Fibroblast of lung (primary cell): ENCODE measurements around the gene PDE6A. TPM values are rescaled to one million over a fixed set of nuclear protein-coding genes. Genes with fewer than 3 reads are reported as not detected.

Source experiments
- DNase-seq, 2 donors: peaks; one replicate each; pipeline versions ENCODE4 v3.0.0 to v3.0.0-alpha.2; 2010; ENCODE audit warnings: low read depth in 2 of 2
- H2AFZ ChIP-seq: 2 replicates; pipeline ENCODE4 v1.5.1; 2012; ENCODE audit warnings: low read length, control low read depth, inconsistent platforms
- H3K27ac ChIP-seq: 2 replicates; pipeline ENCODE4 v1.5.1; 2011; ENCODE audit warnings: low read length, control low read depth; ENCODE audit not compliant: insufficient read depth
- H3K27me3 ChIP-seq: 2 replicates; pipeline ENCODE4 v1.5.1; 2011; ENCODE audit warnings: mild to moderate bottlenecking, low read length; ENCODE audit not compliant: control insufficient read depth, insufficient read depth
- H3K36me3 ChIP-seq: 2 replicates; pipeline ENCODE4 v1.5.1; 2011; ENCODE audit warnings: low read length; ENCODE audit not compliant: control insufficient read depth, insufficient read depth
- H3K4me1 ChIP-seq: 2 replicates; pipeline ENCODE4 v1.5.1; 2011; ENCODE audit warnings: low read length; ENCODE audit not compliant: control insufficient read depth, insufficient read depth; ENCODE audit errors: extremely low read depth
- H3K4me2 ChIP-seq: 2 replicates; pipeline ENCODE4 v1.5.1; 2011; ENCODE audit warnings: low read length, control low read depth; ENCODE audit not compliant: insufficient read depth; ENCODE audit errors: extremely low read depth
- H3K4me3 ChIP-seq, 4 experiments: fragments of 200-600 bp in 1 of 4; sonication (generic) in 1 of 4; replicated peaks in 1 of 4; 2 replicates each; pipeline ENCODE4 v1.5.1; 2011 to 2016; ENCODE audit warnings: low read length in 4 of 4, low read depth in 3 of 4, mild to moderate bottlenecking in 3 of 4, control low read depth in 2 of 4, inconsistent platforms in 1 of 4, mixed read lengths in 1 of 4; ENCODE audit not compliant: insufficient read depth in 1 of 4; ENCODE audit errors: control extremely low read depth in 1 of 4
- H3K79me2 ChIP-seq: 2 replicates; pipeline ENCODE4 v1.5.1; 2012; ENCODE audit warnings: mild to moderate bottlenecking, low read length, inconsistent platforms; ENCODE audit not compliant: control insufficient read depth, insufficient read depth
- H3K9ac ChIP-seq: 2 replicates; pipeline ENCODE4 v1.5.1; 2011; ENCODE audit warnings: mild to moderate bottlenecking, low read length, control low read depth; ENCODE audit not compliant: insufficient read depth
- H3K9me3 ChIP-seq: 2 replicates; pipeline ENCODE4 v1.5.1; 2012; ENCODE audit warnings: low read depth, low read length; ENCODE audit not compliant: control insufficient read depth, insufficient read depth
- H4K20me1 ChIP-seq: 2 replicates; pipeline ENCODE4 v1.5.1; 2011; ENCODE audit warnings: low read length; ENCODE audit not compliant: control insufficient read depth, insufficient read depth; ENCODE audit errors: extremely low read depth
- EZH2 ChIP-seq: IDR thresholded peaks from 2 replicates; pipeline ENCODE4 v1.5.1; 2012; ENCODE audit warnings: low read length, control low read depth, mild to moderate bottlenecking; ENCODE audit errors: missing control alignments
- polyA plus RNA-seq, 2 donors: library from polyadenylated mRNA; depleted of rRNA in 1 of 2; stranded (reverse) in 1 of 2; unstranded in 1 of 2; fragments of >200 nt; gene quantifications; 2 replicates each; pipeline ENCODE4 v1.2.1, GENCODE V29; 2011 to 2012; ENCODE audit warnings: missing spikeins in 1 of 2
- total RNA-seq: library from RNA; depleted of rRNA; stranded (reverse); fragments of >200 nt; gene quantifications from 2 replicates; pipeline ENCODE4 v1.2.1, GENCODE V29; 2014
- TF ChIP-seq, protein P1 (sequence below), 2 donors: IDR thresholded peaks in 1 of 2; conservative IDR thresholded peaks in 1 of 2; 1 replicate in 1 of 2; 2 replicates in 1 of 2; pipeline ENCODE4 v1.5.1; 2011 to 2012; ENCODE audit warnings: low read length in 2 of 2, control low read depth in 1 of 2, inconsistent platforms in 1 of 2, low read depth in 1 of 2, mild to moderate bottlenecking in 1 of 2

PDE6A gene
- total and polyA plus RNA-seq, 2 donors (not counting 1 experiment from before 2014, with no cell fraction given) = under 0.01 TPM; not detected in 1

DNA sequence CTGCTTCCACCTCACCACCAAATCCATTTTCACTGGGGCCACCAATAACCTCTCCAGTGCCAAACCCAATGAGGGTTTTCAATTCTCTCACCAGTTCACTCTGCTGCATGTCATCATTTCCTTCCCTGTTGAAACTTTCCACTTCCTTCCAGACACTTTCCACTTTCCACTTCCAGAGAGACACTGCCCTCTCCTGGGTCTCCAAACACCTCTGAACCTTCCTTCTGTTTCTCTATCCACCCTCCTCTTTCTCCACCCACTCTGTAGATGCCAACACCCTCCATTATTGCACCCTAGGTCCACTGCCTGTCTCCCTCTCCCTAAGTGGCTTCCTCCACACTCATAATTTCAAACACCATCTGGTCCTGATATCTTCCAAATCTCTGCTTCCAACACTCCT, 39.6 kb downstream of the PDE6A start:
- DNase-seq = no peak
- H4K20me1 ChIP-seq = no peaks in the 10 kb centered on the region
- H3K79me2 ChIP-seq = no peaks in the 10 kb centered on the region
- H3K36me3 ChIP-seq = no peaks in the 10 kb centered on the region
- no peak overlapping the region for H3K9ac ChIP-seq
- no peaks in the 10 kb centered on the region for H3K4me1 ChIP-seq
- no peak overlapping the region for H3K27ac ChIP-seq
- H3K9me3 ChIP-seq = no peaks in the 10 kb centered on the region
- no peak for TF ChIP-seq EZH2
- TF ChIP-seq, protein P1, sequence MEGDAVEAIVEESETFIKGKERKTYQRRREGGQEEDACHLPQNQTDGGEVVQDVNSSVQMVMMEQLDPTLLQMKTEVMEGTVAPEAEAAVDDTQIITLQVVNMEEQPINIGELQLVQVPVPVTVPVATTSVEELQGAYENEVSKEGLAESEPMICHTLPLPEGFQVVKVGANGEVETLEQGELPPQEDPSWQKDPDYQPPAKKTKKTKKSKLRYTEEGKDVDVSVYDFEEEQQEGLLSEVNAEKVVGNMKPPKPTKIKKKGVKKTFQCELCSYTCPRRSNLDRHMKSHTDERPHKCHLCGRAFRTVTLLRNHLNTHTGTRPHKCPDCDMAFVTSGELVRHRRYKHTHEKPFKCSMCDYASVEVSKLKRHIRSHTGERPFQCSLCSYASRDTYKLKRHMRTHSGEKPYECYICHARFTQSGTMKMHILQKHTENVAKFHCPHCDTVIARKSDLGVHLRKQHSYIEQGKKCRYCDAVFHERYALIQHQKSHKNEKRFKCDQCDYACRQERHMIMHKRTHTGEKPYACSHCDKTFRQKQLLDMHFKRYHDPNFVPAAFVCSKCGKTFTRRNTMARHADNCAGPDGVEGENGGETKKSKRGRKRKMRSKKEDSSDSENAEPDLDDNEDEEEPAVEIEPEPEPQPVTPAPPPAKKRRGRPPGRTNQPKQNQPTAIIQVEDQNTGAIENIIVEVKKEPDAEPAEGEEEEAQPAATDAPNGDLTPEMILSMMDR (conservative IDR thresholded peaks at IDR 0.05 in 1 of 2, IDR thresholded peaks at IDR 0.05 in 1 of 2; ENCODE audit: low read depth in 1 of 2, low read length in 2 of 2) = no peak
- H3K27me3 ChIP-seq = no peaks in the 10 kb centered on the region
- no peak overlapping the region for H2AFZ ChIP-seq
- no peak overlapping the region for H3K4me2 ChIP-seq
- H3K4me3 ChIP-seq = no peak overlapping the region

DNA sequence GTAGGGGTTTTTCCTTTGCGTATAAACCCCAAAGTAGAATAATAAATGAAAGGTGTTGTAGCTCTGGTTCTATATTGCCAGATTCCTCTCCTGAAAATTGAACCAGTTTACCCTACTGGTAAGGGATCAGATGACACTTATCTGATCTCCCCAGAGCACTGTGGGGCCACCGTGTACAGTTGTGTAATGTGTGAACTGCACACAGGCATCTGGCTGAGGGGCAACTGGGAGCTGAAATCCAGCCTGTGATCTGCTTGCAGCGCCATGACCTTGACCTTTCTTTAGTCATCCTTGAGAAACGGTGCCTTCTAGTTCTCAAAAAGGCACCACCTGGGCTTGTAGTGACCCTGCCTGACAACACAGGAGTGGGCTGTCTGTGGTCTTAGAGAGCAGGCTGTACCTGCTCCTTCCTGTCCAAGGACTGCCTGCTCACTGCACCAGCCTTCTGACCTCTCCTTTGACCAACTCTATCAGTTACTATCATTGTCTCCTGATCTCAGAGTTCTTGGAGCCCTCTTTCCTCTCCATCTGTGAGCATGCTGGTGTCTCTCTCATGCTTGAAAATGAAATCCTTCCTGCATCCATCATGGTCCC, 40.2 kb downstream of the PDE6A start:
- no peaks in the 10 kb centered on the region for H3K4me1 ChIP-seq
- no peaks in the 10 kb centered on the region for H3K27me3 ChIP-seq
- no peak overlapping the region for H3K9ac ChIP-seq
- H3K79me2 ChIP-seq = no peaks in the 10 kb centered on the region
- no peak overlapping the region for H3K4me2 ChIP-seq
- no peak overlapping the region for H3K27ac ChIP-seq
- no peaks in the 10 kb centered on the region for H3K36me3 ChIP-seq
- H3K4me3 ChIP-seq = no peak overlapping the region
- H2AFZ ChIP-seq = no peak overlapping the region
- peak in 1 of 2 donors; percentile 18 for DNase-seq
- H4K20me1 ChIP-seq = no peaks in the 10 kb centered on the region
- H3K9me3 ChIP-seq = no peaks in the 10 kb centered on the region
- TF ChIP-seq EZH2 = no peak
- TF ChIP-seq, protein P1 (conservative IDR thresholded peaks at IDR 0.05 in 1 of 2, IDR thresholded peaks at IDR 0.05 in 1 of 2; ENCODE audit: low read depth in 1 of 2, low read length in 2 of 2) = no peak

DNA sequence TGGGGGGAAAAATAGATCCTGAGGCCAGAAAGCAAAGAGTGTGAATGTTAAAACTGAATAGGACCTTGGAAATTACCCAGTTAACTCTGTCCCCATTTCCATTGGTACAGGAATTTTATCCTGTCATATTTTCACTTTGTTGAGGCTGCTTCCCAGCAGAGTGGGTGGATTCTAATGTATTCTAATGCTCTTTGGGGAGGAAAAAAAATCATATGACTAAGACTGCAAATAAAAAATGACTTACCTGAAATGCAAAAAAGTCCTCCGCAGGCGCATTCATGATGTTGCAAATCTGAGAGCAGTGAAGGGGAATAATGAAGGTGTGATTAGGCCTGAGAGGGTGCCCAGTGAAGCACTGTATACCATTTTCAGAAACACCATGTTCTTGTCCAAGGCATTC, 41.2 kb downstream of the PDE6A start:
- no peak overlapping the region for H3K4me2 ChIP-seq
- no peak overlapping the region for H3K27ac ChIP-seq
- H3K36me3 ChIP-seq = no peaks in the 10 kb centered on the region
- H3K79me2 ChIP-seq = no peaks in the 10 kb centered on the region
- H2AFZ ChIP-seq = no peak overlapping the region
- no peak overlapping the region for H3K9ac ChIP-seq
- DNase-seq = no peak
- no peaks in the 10 kb centered on the region for H3K9me3 ChIP-seq
- H3K4me3 ChIP-seq = no peak overlapping the region
- no peaks in the 10 kb centered on the region for H3K27me3 ChIP-seq
- no peaks in the 10 kb centered on the region for H3K4me1 ChIP-seq
- H4K20me1 ChIP-seq = no peaks in the 10 kb centered on the region
- TF ChIP-seq, protein P1 (conservative IDR thresholded peaks at IDR 0.05 in 1 of 2, IDR thresholded peaks at IDR 0.05 in 1 of 2; ENCODE audit: low read depth in 1 of 2, low read length in 2 of 2) = no peak
- TF ChIP-seq EZH2 = no peak
